ENCODE data around the gene SHROOM2. TPM values are rescaled to one million over a fixed set of nuclear protein-coding genes. Genes with fewer than 3 reads are reported as not detected.

SHROOM2 gene
- total and polyA plus RNA-seq, 9 donors = 7.6 to 16.8 (median 11.7) TPM

- peaks cover 9% of the 10 kb centered on the region for H3K4me1 ChIP-seq (ENCODE audit: insufficient read depth)
- intact Hi-C loops (cut with DNase I) = loop anchor here in 1 of 4 donors (10.0 kb wide), 1 partner anchor 235 kb away; no protein-coding TSS in a partner anchor
These were observed 94.0 kb downstream of the SHROOM2 start for GRCh38 chrX:9880237-9880636.

GRCh38 chrX:9880870-9881269 is 94.6 kb downstream of the SHROOM2 start:
- TF ChIP-seq POLR2A (IDR thresholded peaks at IDR 0.05) = no peak
- TF ChIP-seq EP300 (IDR thresholded peaks at IDR 0.05) = no peak
- TF ChIP-seq, protein P1, sequence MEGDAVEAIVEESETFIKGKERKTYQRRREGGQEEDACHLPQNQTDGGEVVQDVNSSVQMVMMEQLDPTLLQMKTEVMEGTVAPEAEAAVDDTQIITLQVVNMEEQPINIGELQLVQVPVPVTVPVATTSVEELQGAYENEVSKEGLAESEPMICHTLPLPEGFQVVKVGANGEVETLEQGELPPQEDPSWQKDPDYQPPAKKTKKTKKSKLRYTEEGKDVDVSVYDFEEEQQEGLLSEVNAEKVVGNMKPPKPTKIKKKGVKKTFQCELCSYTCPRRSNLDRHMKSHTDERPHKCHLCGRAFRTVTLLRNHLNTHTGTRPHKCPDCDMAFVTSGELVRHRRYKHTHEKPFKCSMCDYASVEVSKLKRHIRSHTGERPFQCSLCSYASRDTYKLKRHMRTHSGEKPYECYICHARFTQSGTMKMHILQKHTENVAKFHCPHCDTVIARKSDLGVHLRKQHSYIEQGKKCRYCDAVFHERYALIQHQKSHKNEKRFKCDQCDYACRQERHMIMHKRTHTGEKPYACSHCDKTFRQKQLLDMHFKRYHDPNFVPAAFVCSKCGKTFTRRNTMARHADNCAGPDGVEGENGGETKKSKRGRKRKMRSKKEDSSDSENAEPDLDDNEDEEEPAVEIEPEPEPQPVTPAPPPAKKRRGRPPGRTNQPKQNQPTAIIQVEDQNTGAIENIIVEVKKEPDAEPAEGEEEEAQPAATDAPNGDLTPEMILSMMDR (IDR thresholded peaks at IDR 0.05) = no peak

More at GRCh38 chrX:9880237-9880636, 94.0 kb downstream of the SHROOM2 start:
- no peak for DNase-seq
- TF ChIP-seq, protein P1 (IDR thresholded peaks at IDR 0.05) = no peak
- no peak for TF ChIP-seq EP300 (IDR thresholded peaks at IDR 0.05)
- TF ChIP-seq POLR2A (IDR thresholded peaks at IDR 0.05) = no peak
- H3K27ac ChIP-seq = no peak overlapping the region
- H3K4me3 ChIP-seq = no peak overlapping the region
- no peaks in the 10 kb centered on the region for H3K27me3 ChIP-seq
- H3K9me3 ChIP-seq = no peaks in the 10 kb centered on the region
- 84 to 88% (median 85%) methylated on average over 13 of the region's 13 CpGs for whole genome bisulfite sequencing, 3 donors
- no peaks in the 10 kb centered on the region for H3K36me3 ChIP-seq

GRCh38 chrX:9882669-9883446 is 96.6 kb downstream of the SHROOM2 start:
- WGBS, 3 donors = 48 to 53% (median 50%) methylated on average over 15 of the region's 15 CpGs
- Histone ChIP-seq H3K27me3 (no peaks in the 10 kb centered on the region), H3K27ac (peak overlapping the region in 1 of 2 donors; percentile 62), H3K36me3 (no peaks in the 10 kb centered on the region), H3K4me1 (ENCODE audit: insufficient read depth) (peaks cover 6% of the 10 kb centered on the region), H3K9me3 (no peaks in the 10 kb centered on the region), H3K4me3 (no peak overlapping the region)
- DNase-seq = no peak
- TF ChIP-seq, protein P1 (IDR thresholded peaks at IDR 0.05) = no peak
- TF ChIP-seq POLR2A (IDR thresholded peaks at IDR 0.05) = no peak
- TF ChIP-seq EP300 (IDR thresholded peaks at IDR 0.05) = no peak
- intact Hi-C loops (cut with DNase I) = loop anchor here in 1 of 4 donors (10.0 kb wide), 1 partner anchor 232 kb away; no protein-coding TSS in a partner anchor

More at GRCh38 chrX:9880870-9881269, 94.6 kb downstream of the SHROOM2 start:
- no peaks in the 10 kb centered on the region for H3K27me3 ChIP-seq
- H3K4me1 ChIP-seq (ENCODE audit: insufficient read depth) = peaks cover 9% of the 10 kb centered on the region
- no peak overlapping the region for H3K27ac ChIP-seq
- H3K9me3 ChIP-seq = no peaks in the 10 kb centered on the region
- no peak overlapping the region for H3K4me3 ChIP-seq
- WGBS, 3 donors = 82 to 84% (median 82%) methylated on average over 7 of the region's 7 CpGs
- intact Hi-C loops (cut with DNase I) = loop anchor here in 1 of 4 donors (10.0 kb wide), 1 partner anchor 234 kb away; no protein-coding TSS in a partner anchor
- no peaks in the 10 kb centered on the region for H3K36me3 ChIP-seq
- DNase-seq = no peak

- TF ChIP-seq, protein P1 (IDR thresholded peaks at IDR 0.05) = no peak
- TF ChIP-seq EP300 (IDR thresholded peaks at IDR 0.05) (no peak), POLR2A (IDR thresholded peaks at IDR 0.05) (no peak)
- peak; percentile 57 to 81 (median 75) for DNase-seq
- Histone ChIP-seq H3K27me3 (no peaks in the 10 kb centered on the region), H3K4me3 (no peak overlapping the region), H3K27ac (peak overlapping the region in 1 of 2 donors; percentile 62), H3K36me3 (no peaks in the 10 kb centered on the region), H3K4me1 (ENCODE audit: insufficient read depth) (peaks cover 6% of the 10 kb centered on the region), H3K9me3 (no peaks in the 10 kb centered on the region)
- intact Hi-C loops (cut with DNase I) = loop anchor here in 1 of 4 donors (10.0 kb wide), 1 partner anchor 231 kb away; no protein-coding TSS in a partner anchor
- WGBS, 3 donors = 17 to 31% (median 20%) methylated on average over 9 of the region's 9 CpGs
These were observed 98.0 kb downstream of the SHROOM2 start for GRCh38 chrX:9884031-9884779.
